Ishikawa (cell line): ENCODE measurements around the gene PTPN12.

Experiments
- CEBPB ChIP-seq: IDR thresholded peaks from 2 replicates; pipeline ENCODE4 v1.6.1; 2012
- CREB1 ChIP-seq: IDR thresholded peaks from 2 replicates; pipeline ENCODE4 v1.6.1; 2012; ENCODE audit warnings: low read depth
- EGR1 ChIP-seq: IDR thresholded peaks from 2 replicates; pipeline ENCODE4 v1.6.1; 2012
- EP300 ChIP-seq: IDR thresholded peaks from 2 replicates; pipeline ENCODE4 v1.6.1; 2012; ENCODE audit warnings: borderline replicate concordance
- FOXM1 ChIP-seq: IDR thresholded peaks from 2 replicates; pipeline ENCODE4 v1.6.1; 2012; ENCODE audit warnings: low read depth, borderline replicate concordance
- NFIC ChIP-seq: IDR thresholded peaks from 2 replicates; pipeline ENCODE4 v1.6.1; 2012
- RAD21 ChIP-seq: IDR thresholded peaks from 2 replicates; pipeline ENCODE4 v1.6.1; 2012; ENCODE audit warnings: low read depth
- TAF1 ChIP-seq: IDR thresholded peaks from 2 replicates; pipeline ENCODE4 v1.6.1; 2012; ENCODE audit warnings: low read depth, mild to moderate bottlenecking
- TCF12 ChIP-seq: IDR thresholded peaks from 2 replicates; pipeline ENCODE4 v1.6.1; 2012; ENCODE audit warnings: low read depth
- TEAD4 ChIP-seq: IDR thresholded peaks from 2 replicates; pipeline ENCODE4 v1.6.1; 2012
- YY1 ChIP-seq: IDR thresholded peaks from 2 replicates; pipeline ENCODE4 v1.6.1; 2012; ENCODE audit warnings: low read depth
- ZBTB7A ChIP-seq: IDR thresholded peaks from 2 replicates; pipeline ENCODE4 v1.6.1; 2012; ENCODE audit warnings: low read depth
- TF ChIP-seq, protein P1 (sequence below): IDR thresholded peaks from 2 replicates; pipeline ENCODE4 v1.6.1; 2012
- TF ChIP-seq, protein P2 (sequence below): IDR thresholded peaks from 2 replicates; pipeline ENCODE4 v1.6.1; 2012; ENCODE audit warnings: low read depth, mild to moderate bottlenecking
- TF ChIP-seq, protein P3 (sequence below): IDR thresholded peaks from 2 replicates; pipeline ENCODE4 v1.6.1; 2012

PTPN12 gene

DNA sequence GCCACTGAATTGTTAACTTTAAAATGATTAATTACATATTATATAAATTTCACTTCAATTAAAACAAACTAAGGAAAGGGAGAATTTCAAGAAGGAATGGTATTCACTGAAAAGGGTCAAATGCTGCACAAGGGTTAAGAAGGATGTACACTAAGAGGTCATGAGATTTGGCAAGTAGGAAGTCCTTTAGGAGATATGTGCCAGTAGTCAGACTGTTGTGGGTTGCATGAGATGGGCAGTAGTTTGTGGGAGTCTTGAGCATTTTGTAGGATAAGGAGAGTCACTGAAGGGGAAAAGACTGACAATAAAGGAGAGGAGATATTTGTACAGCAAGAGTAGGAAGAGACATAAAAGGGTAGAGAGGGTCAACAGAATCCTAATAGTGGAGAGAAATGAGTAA lies 12.4 kb upstream of the PTPN12 start:
- TF ChIP-seq CREB1: no peak
- TF ChIP-seq TAF1: no peak
- no peak for TF ChIP-seq EP300

DNA sequence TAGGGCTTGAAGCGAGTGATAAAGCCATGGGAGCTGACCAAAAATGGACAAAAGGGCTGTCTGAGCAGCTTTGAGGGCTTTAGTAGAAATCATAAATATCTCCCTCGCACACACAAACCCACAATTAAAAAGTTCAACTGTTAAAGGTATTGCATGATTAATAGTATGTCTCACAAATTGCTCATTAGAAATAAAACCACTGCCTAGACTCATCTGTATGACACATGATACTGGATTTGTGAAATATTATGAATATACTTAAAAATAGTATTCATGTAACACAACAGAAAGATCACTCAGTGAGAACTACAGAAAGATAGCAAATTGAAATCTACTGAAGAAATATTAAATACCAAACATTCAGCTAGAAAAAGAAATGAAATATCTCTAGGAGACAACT lies 11.9 kb upstream of the PTPN12 start:
- TF ChIP-seq, protein P1, sequence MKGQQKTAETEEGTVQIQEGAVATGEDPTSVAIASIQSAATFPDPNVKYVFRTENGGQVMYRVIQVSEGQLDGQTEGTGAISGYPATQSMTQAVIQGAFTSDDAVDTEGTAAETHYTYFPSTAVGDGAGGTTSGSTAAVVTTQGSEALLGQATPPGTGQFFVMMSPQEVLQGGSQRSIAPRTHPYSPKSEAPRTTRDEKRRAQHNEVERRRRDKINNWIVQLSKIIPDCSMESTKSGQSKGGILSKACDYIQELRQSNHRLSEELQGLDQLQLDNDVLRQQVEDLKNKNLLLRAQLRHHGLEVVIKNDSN: no peak
- TF ChIP-seq RAD21 (no peak), EGR1 (no peak), NFIC (no peak), CREB1 (no peak), TEAD4 (no peak), YY1 (no peak), ZBTB7A (no peak), EP300 (no peak), FOXM1 (no peak)
- TF ChIP-seq, protein P2, sequence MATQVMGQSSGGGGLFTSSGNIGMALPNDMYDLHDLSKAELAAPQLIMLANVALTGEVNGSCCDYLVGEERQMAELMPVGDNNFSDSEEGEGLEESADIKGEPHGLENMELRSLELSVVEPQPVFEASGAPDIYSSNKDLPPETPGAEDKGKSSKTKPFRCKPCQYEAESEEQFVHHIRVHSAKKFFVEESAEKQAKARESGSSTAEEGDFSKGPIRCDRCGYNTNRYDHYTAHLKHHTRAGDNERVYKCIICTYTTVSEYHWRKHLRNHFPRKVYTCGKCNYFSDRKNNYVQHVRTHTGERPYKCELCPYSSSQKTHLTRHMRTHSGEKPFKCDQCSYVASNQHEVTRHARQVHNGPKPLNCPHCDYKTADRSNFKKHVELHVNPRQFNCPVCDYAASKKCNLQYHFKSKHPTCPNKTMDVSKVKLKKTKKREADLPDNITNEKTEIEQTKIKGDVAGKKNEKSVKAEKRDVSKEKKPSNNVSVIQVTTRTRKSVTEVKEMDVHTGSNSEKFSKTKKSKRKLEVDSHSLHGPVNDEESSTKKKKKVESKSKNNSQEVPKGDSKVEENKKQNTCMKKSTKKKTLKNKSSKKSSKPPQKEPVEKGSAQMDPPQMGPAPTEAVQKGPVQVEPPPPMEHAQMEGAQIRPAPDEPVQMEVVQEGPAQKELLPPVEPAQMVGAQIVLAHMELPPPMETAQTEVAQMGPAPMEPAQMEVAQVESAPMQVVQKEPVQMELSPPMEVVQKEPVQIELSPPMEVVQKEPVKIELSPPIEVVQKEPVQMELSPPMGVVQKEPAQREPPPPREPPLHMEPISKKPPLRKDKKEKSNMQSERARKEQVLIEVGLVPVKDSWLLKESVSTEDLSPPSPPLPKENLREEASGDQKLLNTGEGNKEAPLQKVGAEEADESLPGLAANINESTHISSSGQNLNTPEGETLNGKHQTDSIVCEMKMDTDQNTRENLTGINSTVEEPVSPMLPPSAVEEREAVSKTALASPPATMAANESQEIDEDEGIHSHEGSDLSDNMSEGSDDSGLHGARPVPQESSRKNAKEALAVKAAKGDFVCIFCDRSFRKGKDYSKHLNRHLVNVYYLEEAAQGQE: no peak

DNA sequence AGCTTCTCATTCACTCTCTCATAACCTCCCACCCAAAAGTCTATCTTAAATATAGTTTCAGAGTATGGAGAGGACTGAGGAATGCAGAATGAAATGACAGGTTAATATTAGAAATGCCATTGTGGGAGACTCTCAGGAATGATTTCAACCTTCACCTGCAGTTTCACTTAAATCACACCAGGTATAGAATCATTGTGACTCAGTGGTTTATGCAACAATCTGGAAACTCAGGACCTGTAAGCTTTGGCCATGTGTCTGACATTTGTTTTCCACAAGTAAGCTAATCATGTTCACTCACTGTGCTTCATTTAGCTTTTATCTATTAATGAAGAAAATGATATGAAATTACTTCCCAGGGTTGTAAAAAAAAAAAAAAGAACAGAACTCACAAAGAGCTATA lies 8.7 kb upstream of the PTPN12 start:
- no peak for TF ChIP-seq NFIC
- TF ChIP-seq CEBPB: no peak
- TF ChIP-seq TEAD4: no peak
- TF ChIP-seq CREB1: no peak
- TF ChIP-seq, protein P1: no peak
- TF ChIP-seq YY1: no peak
- no peak for TF ChIP-seq FOXM1
- TF ChIP-seq, protein P3, sequence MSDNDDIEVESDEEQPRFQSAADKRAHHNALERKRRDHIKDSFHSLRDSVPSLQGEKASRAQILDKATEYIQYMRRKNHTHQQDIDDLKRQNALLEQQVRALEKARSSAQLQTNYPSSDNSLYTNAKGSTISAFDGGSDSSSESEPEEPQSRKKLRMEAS: no peak
- TF ChIP-seq ZBTB7A: no peak
- no peak for TF ChIP-seq TCF12
- TF ChIP-seq, protein P2: no peak
- TF ChIP-seq RAD21: no peak
- no peak for TF ChIP-seq TAF1

DNA sequence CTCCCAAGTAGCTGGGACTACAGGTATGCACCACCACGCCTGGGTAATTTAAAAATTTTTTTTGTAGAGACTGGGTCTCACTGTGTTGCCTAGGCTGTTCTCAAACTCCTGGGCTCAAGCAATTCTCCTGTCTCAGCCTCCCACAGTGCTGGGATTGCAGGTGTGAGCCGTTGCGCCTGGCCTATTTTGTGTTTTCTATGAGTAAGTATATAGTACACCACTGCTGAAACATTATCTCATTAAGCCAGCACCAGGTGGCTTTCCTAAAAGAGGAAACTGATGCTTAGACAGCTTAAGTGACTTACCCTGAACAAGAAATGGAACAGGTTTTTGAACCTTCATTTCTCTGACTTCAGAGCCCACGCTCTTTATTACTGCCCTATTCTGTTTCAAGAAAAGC lies 7.8 kb upstream of the PTPN12 start:
- no peak for TF ChIP-seq RAD21
- TF ChIP-seq FOXM1: no peak
- TF ChIP-seq YY1: no peak
- TF ChIP-seq NFIC: no peak
- no peak for TF ChIP-seq TAF1
- TF ChIP-seq CREB1: no peak
- TF ChIP-seq, protein P1: no peak
- no peak for TF ChIP-seq EP300
- TF ChIP-seq EGR1: no peak
- TF ChIP-seq CEBPB: no peak
- TF ChIP-seq TCF12: no peak
- TF ChIP-seq, protein P3: no peak
- TF ChIP-seq, protein P2: no peak
- no peak for TF ChIP-seq ZBTB7A
- TF ChIP-seq TEAD4: no peak

DNA sequence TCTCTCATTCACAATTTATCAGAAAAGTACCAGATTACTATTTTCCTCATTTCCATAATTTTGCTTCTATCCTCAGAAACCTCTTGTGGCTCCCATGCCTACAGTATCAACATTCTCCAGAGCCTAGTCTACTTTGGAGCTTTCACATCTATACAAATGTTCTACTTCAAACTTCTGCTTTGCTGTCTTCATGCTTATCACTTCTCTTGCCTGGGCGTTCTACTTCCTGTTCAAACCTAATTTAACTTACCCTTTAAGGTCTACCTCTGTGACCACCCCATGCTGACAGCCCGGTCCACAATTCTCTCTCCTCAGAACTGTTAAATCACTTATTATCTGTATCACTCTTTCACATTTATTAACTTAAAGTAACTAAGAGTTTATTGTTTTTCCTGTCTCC lies 6.1 kb upstream of the PTPN12 start:
- TF ChIP-seq, protein P3: no peak
- TF ChIP-seq EP300 (no peak), EGR1 (no peak), TEAD4 (no peak), YY1 (no peak), RAD21 (no peak)
- TF ChIP-seq, protein P2: no peak
